SW 1271 (cell line): ENCODE results near the gene GPBAR1.
"Not testable (repeated sequence)": the region's sequence is repeated elsewhere in the genome, so short reads cannot be mapped to it uniquely, and the experiment has no call there.

Experiments used
- DNase-seq, 2 experiments: peaks; one replicate each; lab custom pipeline; 2025; lab: John Stamatoyannopoulos, UW

The GPBAR1 gene

GRCh38 chr2:218310853-218311540, 50.2 kb downstream of the GPBAR1 start:
- DNase-seq, result no peak

GRCh38 chr2:218311541-218312266, 50.9 kb downstream of the GPBAR1 start:
- DNase-seq, result not testable (repeated sequence)

GRCh38 chr2:218312267-218312756, 51.5 kb downstream of the GPBAR1 start:
- DNase-seq, result no peak

- DNase-seq, result no peak
Measured at GRCh38 chr2:218313356-218313755, 52.5 kb downstream of the GPBAR1 start.
